ENCODE data around the gene ZBTB32.

DNA sequence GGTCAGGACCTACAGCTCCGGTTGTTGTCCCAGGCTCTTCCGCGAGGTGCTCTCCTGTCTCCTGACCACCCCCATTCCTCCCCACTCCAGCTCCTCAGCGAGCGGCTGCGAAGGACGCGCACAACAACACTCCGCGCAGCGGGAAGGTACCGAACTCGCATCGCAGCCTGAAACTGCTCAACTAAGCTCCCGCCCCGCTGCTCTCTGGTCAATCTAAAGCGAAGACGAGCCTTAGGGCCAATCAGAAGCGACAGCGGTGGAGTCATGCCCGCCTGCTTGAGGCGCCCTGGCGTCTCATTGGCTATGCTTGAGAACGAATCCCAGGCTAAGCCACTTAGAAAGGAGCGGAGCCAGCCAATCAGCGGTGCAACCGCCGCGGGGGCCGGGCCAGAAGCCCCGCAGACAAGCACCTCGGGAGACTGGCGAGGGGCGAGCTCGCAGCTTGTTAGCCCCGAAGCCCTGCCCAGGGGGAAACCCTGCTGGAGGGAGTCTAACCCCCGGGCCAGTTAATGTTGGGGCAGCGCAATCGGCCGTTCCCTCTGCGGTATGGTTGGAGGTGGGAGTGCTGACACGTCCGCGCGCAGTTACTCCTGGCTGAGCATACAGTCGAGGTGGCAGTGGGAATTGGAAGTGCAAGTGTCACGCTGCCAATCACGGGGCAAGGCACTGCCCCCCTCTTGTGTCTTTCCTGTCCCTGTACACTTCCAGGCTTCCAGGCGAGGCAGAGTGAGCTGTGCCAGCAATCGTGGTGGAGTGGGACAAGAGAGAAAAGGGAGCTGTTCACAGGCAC, 1.9 kb upstream of the ZBTB32 start:
- TF ChIP-seq, protein P1, sequence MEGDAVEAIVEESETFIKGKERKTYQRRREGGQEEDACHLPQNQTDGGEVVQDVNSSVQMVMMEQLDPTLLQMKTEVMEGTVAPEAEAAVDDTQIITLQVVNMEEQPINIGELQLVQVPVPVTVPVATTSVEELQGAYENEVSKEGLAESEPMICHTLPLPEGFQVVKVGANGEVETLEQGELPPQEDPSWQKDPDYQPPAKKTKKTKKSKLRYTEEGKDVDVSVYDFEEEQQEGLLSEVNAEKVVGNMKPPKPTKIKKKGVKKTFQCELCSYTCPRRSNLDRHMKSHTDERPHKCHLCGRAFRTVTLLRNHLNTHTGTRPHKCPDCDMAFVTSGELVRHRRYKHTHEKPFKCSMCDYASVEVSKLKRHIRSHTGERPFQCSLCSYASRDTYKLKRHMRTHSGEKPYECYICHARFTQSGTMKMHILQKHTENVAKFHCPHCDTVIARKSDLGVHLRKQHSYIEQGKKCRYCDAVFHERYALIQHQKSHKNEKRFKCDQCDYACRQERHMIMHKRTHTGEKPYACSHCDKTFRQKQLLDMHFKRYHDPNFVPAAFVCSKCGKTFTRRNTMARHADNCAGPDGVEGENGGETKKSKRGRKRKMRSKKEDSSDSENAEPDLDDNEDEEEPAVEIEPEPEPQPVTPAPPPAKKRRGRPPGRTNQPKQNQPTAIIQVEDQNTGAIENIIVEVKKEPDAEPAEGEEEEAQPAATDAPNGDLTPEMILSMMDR (IDR thresholded peaks at IDR 0.05): no peak
- TF ChIP-seq EP300 (IDR thresholded peaks at IDR 0.05): no peak
- TF ChIP-seq POLR2A (IDR thresholded peaks at IDR 0.05): no peak
- TF ChIP-seq POLR2AphosphoS5 (IDR thresholded peaks at IDR 0.05): no peak
